GM12878 (cell line): ENCODE data around the gene CEP128.

ENCODE experiments used
- ATF3 ChIP-seq: IDR thresholded peaks from 2 replicates; pipeline ENCODE4 v1.6.1; 2011; ENCODE audit warnings: low read depth, mild to moderate bottlenecking, low read length, moderate library complexity, borderline replicate concordance; ENCODE audit errors: extremely low read depth
- ATF7 ChIP-seq: fragments of 450-650 bp; IDR thresholded peaks from 2 replicates; pipeline ENCODE4 v1.6.1; 2016; ENCODE audit warnings: low read depth, mild to moderate bottlenecking
- BCL11A ChIP-seq: IDR thresholded peaks from 2 replicates; pipeline ENCODE4 v1.6.1; 2011; ENCODE audit warnings: low read depth, low read length
- CTCF ChIP-seq, 3 experiments: IDR thresholded peaks in 2 of 3; conservative IDR thresholded peaks in 1 of 3; 2 replicates each; pipeline ENCODE4 v1.5.1; 2011; ENCODE audit warnings: low read depth in 3 of 3, low read length in 3 of 3, mild to moderate bottlenecking in 3 of 3, control low read depth in 2 of 3, moderate library complexity in 2 of 3, inconsistent platforms in 1 of 3, mixed read lengths in 1 of 3; ENCODE audit not compliant: control insufficient read depth in 2 of 3, insufficient read depth in 1 of 3; ENCODE audit errors: extremely low read depth in 1 of 3
- EZH2 ChIP-seq: IDR thresholded peaks from 2 replicates; pipeline ENCODE4 v1.6.1; 2012; ENCODE audit warnings: low read depth, mild to moderate bottlenecking, control low read depth, inconsistent platforms, low read length, borderline replicate concordance; ENCODE audit not compliant: control insufficient read depth
- GABPA ChIP-seq: IDR thresholded peaks from 2 replicates; pipeline ENCODE4 v1.6.1; 2014; ENCODE audit warnings: antibody characterized with exemption, low read depth, mild to moderate bottlenecking, inconsistent platforms
- HCFC1 ChIP-seq: fragments of 150-350 bp; IDR thresholded peaks from 2 replicates; pipeline ENCODE4 v1.6.1; 2014; ENCODE audit warnings: low read length
- POLR2A ChIP-seq: IDR thresholded peaks from 2 replicates; pipeline ENCODE4 v1.6.1; 2011; ENCODE audit warnings: low read depth, mild to moderate bottlenecking, low read length
- RCOR1 ChIP-seq: conservative IDR thresholded peaks from 2 replicates; pipeline ENCODE4 v1.6.1; 2012; ENCODE audit warnings: low read depth, low read length, improper control_type of control experiment
- SREBF1 ChIP-seq: IDR thresholded peaks from 2 replicates; pipeline ENCODE4 v1.6.1; 2012; ENCODE audit warnings: mild to moderate bottlenecking, low read length
- SRF ChIP-seq, 2 experiments: IDR thresholded peaks; 2 replicates each; pipeline ENCODE4 v1.6.1; 2011; ENCODE audit warnings: low read depth in 2 of 2, low read length in 2 of 2, mild to moderate bottlenecking in 1 of 2, moderate library complexity in 1 of 2
- YBX1 ChIP-seq: fragments of 450-650 bp; IDR thresholded peaks from 2 replicates; pipeline ENCODE4 v1.6.1; 2016; ENCODE audit warnings: antibody characterized with exemption

GRCh38 chr14:80607430-80608190, 333.9 kb downstream of the CEP128 start:
- TF ChIP-seq SRF (IDR thresholded peaks at IDR 0.05; ENCODE audit: low read depth in 2 of 2, low read length in 2 of 2) (no peak), ATF3 (no peak), BCL11A (no peak), GABPA (no peak), RCOR1 (no peak), CTCF (IDR thresholded peaks at IDR 0.05 in 2 of 3, conservative IDR thresholded peaks at IDR 0.05 in 1 of 3; ENCODE audit: control insufficient read depth in 2 of 3, extremely low read depth in 1 of 3, insufficient read depth in 1 of 3, low read depth in 3 of 3, low read length in 3 of 3) (no peak), YBX1 (no peak), ATF7 (no peak), HCFC1 (no peak), SREBF1 (no peak), POLR2A (no peak), EZH2 (no peak)
